Measurements from ENCODE around the gene GALNT9. TPM values are rescaled to one million over a fixed set of nuclear protein-coding genes. Genes with fewer than 3 reads are reported as not detected.

GALNT9 gene
- polyA plus RNA-seq, 1 donor from 2014 or later, result 13.5 TPM

- Histone ChIP-seq H3K27ac (ENCODE audit: low read length) (no peak overlapping the region), H3F3A (ENCODE audit: insufficient read depth, low read length, poor library complexity, severe bottlenecking) (no peaks in the 10 kb centered on the region), H3K36me3 (ENCODE audit: insufficient read depth, low read length) (no peaks in the 10 kb centered on the region), H2AFZ (ENCODE audit: low read depth, low read length) (no peak overlapping the region), H3K4me3 (ENCODE audit: low read length) (no peak overlapping the region), H4K20me1 (ENCODE audit: insufficient read depth) (no peaks in the 10 kb centered on the region), H3K9me2 (ENCODE audit: insufficient read depth, low read length) (no peaks in the 10 kb centered on the region), H3K79me2 (replicated peaks; ENCODE audit: insufficient read depth, low read length) (no peaks in the 10 kb centered on the region), H3K9ac (ENCODE audit: low read length) (no peak overlapping the region), H3K9me3 (ENCODE audit: low read length) (peaks cover 3% of the 10 kb centered on the region), H3K4me2 (ENCODE audit: low read length) (no peak overlapping the region), H3K27me3 (ENCODE audit: insufficient read depth, low read depth, low read length) (peaks cover 13% of the 10 kb centered on the region)
- no peak for TF ChIP-seq EZH2 (IDR thresholded peaks at IDR 0.05; ENCODE audit: borderline replicate concordance, insufficient read depth, low read length, poor library complexity, severe bottlenecking)
- no peak for TF ChIP-seq CTCF (IDR thresholded peaks at IDR 0.05; ENCODE audit: poor library complexity, severe bottlenecking)
- no peak for TF ChIP-seq REST (IDR thresholded peaks at IDR 0.05; ENCODE audit: borderline replicate concordance)
- no peak for TF ChIP-seq POLR2AphosphoS5 (IDR thresholded peaks at IDR 0.05)
- no peak for TF ChIP-seq TAF1 (IDR thresholded peaks at IDR 0.05; ENCODE audit: low read depth)
- TF ChIP-seq MXI1 (conservative IDR thresholded peaks at IDR 0.05; ENCODE audit: poor library complexity, severe bottlenecking), result no peak
- TF ChIP-seq SMC3 (conservative IDR thresholded peaks at IDR 0.05; ENCODE audit: poor library complexity), result no peak
- TF ChIP-seq EP300 (conservative IDR thresholded peaks at IDR 0.05; ENCODE audit: poor library complexity, severe bottlenecking), result no peak
- TF ChIP-seq RAD21 (conservative IDR thresholded peaks at IDR 0.05), result no peak
These were observed 137.5 kb downstream of the GALNT9 start for GRCh38 chr12:132191715-132192553.

GRCh38 chr12:132190834-132191500 lies 138.4 kb downstream of the GALNT9 start:
- H3K27me3 ChIP-seq (ENCODE audit: insufficient read depth, low read depth, low read length), result peaks cover 13% of the 10 kb centered on the region
- H3K9me3 ChIP-seq (ENCODE audit: low read length), result peaks cover 3% of the 10 kb centered on the region
- H3K9ac ChIP-seq (ENCODE audit: low read length), result no peak overlapping the region
- no peaks in the 10 kb centered on the region for H3K36me3 ChIP-seq (ENCODE audit: insufficient read depth, low read length)
- H2AFZ ChIP-seq (ENCODE audit: low read depth, low read length), result no peak overlapping the region
- H3F3A ChIP-seq (ENCODE audit: insufficient read depth, low read length, poor library complexity, severe bottlenecking), result no peaks in the 10 kb centered on the region
- TF ChIP-seq CTCF (IDR thresholded peaks at IDR 0.05; ENCODE audit: poor library complexity, severe bottlenecking) (no peak), MXI1 (conservative IDR thresholded peaks at IDR 0.05; ENCODE audit: poor library complexity, severe bottlenecking) (no peak), TAF1 (IDR thresholded peaks at IDR 0.05; ENCODE audit: low read depth) (no peak), RAD21 (conservative IDR thresholded peaks at IDR 0.05) (no peak), REST (IDR thresholded peaks at IDR 0.05; ENCODE audit: borderline replicate concordance) (no peak), POLR2AphosphoS5 (IDR thresholded peaks at IDR 0.05) (no peak), EP300 (conservative IDR thresholded peaks at IDR 0.05; ENCODE audit: poor library complexity, severe bottlenecking) (no peak), EZH2 (IDR thresholded peaks at IDR 0.05; ENCODE audit: borderline replicate concordance, insufficient read depth, low read length, poor library complexity, severe bottlenecking) (no peak), SMC3 (conservative IDR thresholded peaks at IDR 0.05; ENCODE audit: poor library complexity) (no peak)
- no peaks in the 10 kb centered on the region for H3K79me2 ChIP-seq (replicated peaks; ENCODE audit: insufficient read depth, low read length)
- H4K20me1 ChIP-seq (ENCODE audit: insufficient read depth), result no peaks in the 10 kb centered on the region
- no peaks in the 10 kb centered on the region for H3K9me2 ChIP-seq (ENCODE audit: insufficient read depth, low read length)
- H3K27ac ChIP-seq (ENCODE audit: low read length), result no peak overlapping the region
- H3K4me2 ChIP-seq (ENCODE audit: low read length), result no peak overlapping the region
- no peak overlapping the region for H3K4me3 ChIP-seq (ENCODE audit: low read length)
